WTC11 (cell line): Measurements from ENCODE around the gene TXNRD2. TPM values are rescaled to one million over a fixed set of nuclear protein-coding genes. Genes with fewer than 3 reads are reported as not detected.

ENCODE experiments used
- ATAC-seq: fragments of 200-7000 bp; cut with Tn5 transposase; 2 replicates; pipeline ENCODE4 v1.10.0; 2021; ENCODE audit warnings: mild to moderate bottlenecking, moderate library complexity
- CTCF ChIA-PET: fragments of 300-600 bp; sonication (Branson Sonifier 250); formaldehyde crosslinking; loops from one replicate; lab custom pipeline; 2021; ENCODE audit warnings: antibody characterized with exemption; lab: Charles Lee
- POLR2A ChIA-PET: fragments of 350-600 bp; sonication (Branson Sonifier 250); formaldehyde crosslinking; loops from one replicate; lab custom pipeline; 2021; ENCODE audit warnings: antibody characterized with exemption; lab: Charles Lee
- DNase-seq: peaks from one replicate; pipeline ENCODE4 v3.0.0; 2021; ENCODE audit warnings: low spot score
- H3K27ac Mint-ChIP-seq: 2 replicates; pipeline ENCODE4 v1.8.0; 2021; ENCODE audit warnings: mixed read lengths
- H3K27me3 Mint-ChIP-seq: 2 replicates; pipeline ENCODE4 v1.8.0; 2021; ENCODE audit warnings: low read depth, mild to moderate bottlenecking, moderate library complexity, mixed read lengths
- H3K36me3 Mint-ChIP-seq: 2 replicates; pipeline ENCODE4 v1.8.0; 2021; ENCODE audit warnings: mixed read lengths
- H3K4me1 Mint-ChIP-seq: 2 replicates; pipeline ENCODE4 v1.8.0; 2022; ENCODE audit warnings: mixed read lengths
- H3K4me3 Mint-ChIP-seq: 2 replicates; pipeline ENCODE4 v1.8.0; 2021; ENCODE audit warnings: mild to moderate bottlenecking, moderate library complexity, mixed read lengths
- H3K9me3 Mint-ChIP-seq: 2 replicates; pipeline ENCODE4 v1.8.0; 2021; ENCODE audit warnings: mixed read lengths
- CTCF ChIP-seq: fragments of 200-600 bp; IDR thresholded peaks from 2 replicates; pipeline ENCODE4 v1.8.0; 2022; ENCODE audit warnings: antibody characterized with exemption
- ELF4 ChIP-seq: sonication (generic); formaldehyde crosslinking; IDR thresholded peaks from 2 replicates; pipeline ENCODE4 v1.8.1; 2022; ENCODE audit warnings: low read depth, mild to moderate bottlenecking, moderate library complexity, missing genetic modification reagents
- EMX1 ChIP-seq: fragments of 250-450 bp; sonication (Bioruptor Pico); IDR thresholded peaks from 2 replicates; pipeline ENCODE4 v1.8.0; 2021; ENCODE audit warnings: mild to moderate bottlenecking
- ESRRA ChIP-seq: sonication (generic); formaldehyde crosslinking; IDR thresholded peaks from 2 replicates; pipeline ENCODE4 v1.8.1; 2022; ENCODE audit warnings: mild to moderate bottlenecking, missing genetic modification reagents, borderline replicate concordance
- FOXK1 ChIP-seq: sonication (generic); formaldehyde crosslinking; IDR thresholded peaks from 2 replicates; pipeline ENCODE4 v1.8.0; 2022; ENCODE audit warnings: mild to moderate bottlenecking, moderate library complexity, missing genetic modification reagents
- GTF2I ChIP-seq: fragments of 250-450 bp; sonication (Bioruptor Pico); conservative IDR thresholded peaks from 2 replicates; pipeline ENCODE4 v1.4.0; 2021; ENCODE audit warnings: mild to moderate bottlenecking
- NFE2L1 ChIP-seq: sonication (generic); formaldehyde crosslinking; IDR thresholded peaks from 2 replicates; pipeline ENCODE4 v1.8.1; 2023; ENCODE audit warnings: missing genetic modification reagents
- RELA ChIP-seq: sonication (generic); formaldehyde crosslinking; IDR thresholded peaks from 2 replicates; pipeline ENCODE4 v1.8.1; 2022; ENCODE audit warnings: missing genetic modification reagents, mild to moderate bottlenecking, borderline replicate concordance
- SMAD3 ChIP-seq: sonication (generic); formaldehyde crosslinking; IDR thresholded peaks from 2 replicates; pipeline ENCODE4 v1.8.0; 2022; ENCODE audit warnings: missing genetic modification reagents, mild to moderate bottlenecking, borderline replicate concordance
- SP1 ChIP-seq: sonication (generic); formaldehyde crosslinking; conservative IDR thresholded peaks from 2 replicates; pipeline ENCODE4 v1.8.1; 2022; ENCODE audit warnings: missing genetic modification reagents
- TEAD1 ChIP-seq: sonication (generic); formaldehyde crosslinking; IDR thresholded peaks from 2 replicates; pipeline ENCODE4 v1.8.0; 2022; ENCODE audit warnings: mild to moderate bottlenecking, missing genetic modification reagents
- ZBTB21 ChIP-seq: sonication (generic); formaldehyde crosslinking; IDR thresholded peaks from 2 replicates; pipeline ENCODE4 v1.8.1; 2023; ENCODE audit warnings: mild to moderate bottlenecking, missing genetic modification reagents, borderline replicate concordance
- ZNF263 ChIP-seq: sonication (generic); formaldehyde crosslinking; IDR thresholded peaks from 2 replicates; pipeline ENCODE4 v1.8.1; 2022; ENCODE audit warnings: low read depth, mild to moderate bottlenecking, moderate library complexity, missing genetic modification reagents
- ZNF281 ChIP-seq: sonication (generic); formaldehyde crosslinking; IDR thresholded peaks from 2 replicates; pipeline ENCODE4 v1.8.0; 2023; ENCODE audit warnings: mild to moderate bottlenecking, missing genetic modification reagents
- ZNF423 ChIP-seq: fragments of 250-450 bp; sonication (Bioruptor Pico); IDR thresholded peaks from 2 replicates; pipeline ENCODE4 v2.1.2; 2022; ENCODE audit warnings: mild to moderate bottlenecking, moderate library complexity
- ZNF512 ChIP-seq: sonication (generic); formaldehyde crosslinking; IDR thresholded peaks from 2 replicates; pipeline ENCODE4 v1.8.1; 2022; ENCODE audit warnings: missing genetic modification reagents, borderline replicate concordance
- total RNA-seq: library from RNA; stranded (reverse); gene quantifications from 3 replicates; pipeline ENCODE4 v1.2.3, GENCODE V29; 2021
- TF ChIP-seq, protein P1 (sequence below): fragments of 250-450 bp; sonication (Bioruptor Pico); IDR thresholded peaks from 2 replicates; pipeline ENCODE4 v1.9.0; 2021; ENCODE audit warnings: mild to moderate bottlenecking, borderline replicate concordance
- TF ChIP-seq, protein P2 (sequence below): sonication (generic); formaldehyde crosslinking; IDR thresholded peaks from 2 replicates; pipeline ENCODE4 v1.8.1; 2023; ENCODE audit warnings: mild to moderate bottlenecking, missing genetic modification reagents, borderline replicate concordance
- TF ChIP-seq, protein P3 (sequence below): sonication (generic); formaldehyde crosslinking; IDR thresholded peaks from 2 replicates; pipeline ENCODE4 v1.8.0; 2022; ENCODE audit warnings: mild to moderate bottlenecking, missing genetic modification reagents

TXNRD2 gene
- total RNA-seq, 1 experiment from 2014 or later = 15.9 TPM

GRCh38 chr22:19848298-19849224, 93.1 kb downstream of the TXNRD2 start:
- H3K27ac Mint-ChIP-seq = no peak overlapping the region
- TF ChIP-seq SMAD3 (CRISPR knock-in tag) (no peak), ELF4 (no peak), SP1 (CRISPR knock-in tag) (no peak), ZNF512 (CRISPR knock-in tag) (no peak), CTCF (no peak), EMX1 (CRISPR knock-in tag) (no peak), ZNF281 (CRISPR knock-in tag) (no peak), FOXK1 (no peak), ZNF423 (CRISPR knock-in tag) (no peak), ZNF263 (CRISPR knock-in tag) (no peak), RELA (no peak), NFE2L1 (CRISPR knock-in tag) (no peak)
- TF ChIP-seq, protein P1, sequence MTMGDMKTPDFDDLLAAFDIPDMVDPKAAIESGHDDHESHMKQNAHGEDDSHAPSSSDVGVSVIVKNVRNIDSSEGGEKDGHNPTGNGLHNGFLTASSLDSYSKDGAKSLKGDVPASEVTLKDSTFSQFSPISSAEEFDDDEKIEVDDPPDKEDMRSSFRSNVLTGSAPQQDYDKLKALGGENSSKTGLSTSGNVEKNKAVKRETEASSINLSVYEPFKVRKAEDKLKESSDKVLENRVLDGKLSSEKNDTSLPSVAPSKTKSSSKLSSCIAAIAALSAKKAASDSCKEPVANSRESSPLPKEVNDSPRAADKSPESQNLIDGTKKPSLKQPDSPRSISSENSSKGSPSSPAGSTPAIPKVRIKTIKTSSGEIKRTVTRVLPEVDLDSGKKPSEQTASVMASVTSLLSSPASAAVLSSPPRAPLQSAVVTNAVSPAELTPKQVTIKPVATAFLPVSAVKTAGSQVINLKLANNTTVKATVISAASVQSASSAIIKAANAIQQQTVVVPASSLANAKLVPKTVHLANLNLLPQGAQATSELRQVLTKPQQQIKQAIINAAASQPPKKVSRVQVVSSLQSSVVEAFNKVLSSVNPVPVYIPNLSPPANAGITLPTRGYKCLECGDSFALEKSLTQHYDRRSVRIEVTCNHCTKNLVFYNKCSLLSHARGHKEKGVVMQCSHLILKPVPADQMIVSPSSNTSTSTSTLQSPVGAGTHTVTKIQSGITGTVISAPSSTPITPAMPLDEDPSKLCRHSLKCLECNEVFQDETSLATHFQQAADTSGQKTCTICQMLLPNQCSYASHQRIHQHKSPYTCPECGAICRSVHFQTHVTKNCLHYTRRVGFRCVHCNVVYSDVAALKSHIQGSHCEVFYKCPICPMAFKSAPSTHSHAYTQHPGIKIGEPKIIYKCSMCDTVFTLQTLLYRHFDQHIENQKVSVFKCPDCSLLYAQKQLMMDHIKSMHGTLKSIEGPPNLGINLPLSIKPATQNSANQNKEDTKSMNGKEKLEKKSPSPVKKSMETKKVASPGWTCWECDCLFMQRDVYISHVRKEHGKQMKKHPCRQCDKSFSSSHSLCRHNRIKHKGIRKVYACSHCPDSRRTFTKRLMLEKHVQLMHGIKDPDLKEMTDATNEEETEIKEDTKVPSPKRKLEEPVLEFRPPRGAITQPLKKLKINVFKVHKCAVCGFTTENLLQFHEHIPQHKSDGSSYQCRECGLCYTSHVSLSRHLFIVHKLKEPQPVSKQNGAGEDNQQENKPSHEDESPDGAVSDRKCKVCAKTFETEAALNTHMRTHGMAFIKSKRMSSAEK = no peak
- TF ChIP-seq, all 79 proteins: peak for 0
- no peak for DNase-seq
- no peak for ATAC-seq
- Mint-ChIP-seq H3K4me3 (no peak overlapping the region), H3K27me3 (no peaks in the 10 kb centered on the region), H3K9me3 (peaks cover 9% of the 10 kb centered on the region), H3K36me3 (peaks cover 36% of the 10 kb centered on the region), H3K4me1 (peaks cover 22% of the 10 kb centered on the region)
- ChIA-PET POLR2A (interaction anchor here (0.7 kb wide), 1 partner anchor 37 kb away, joined by 3 read pairs; no protein-coding TSS in a partner anchor), CTCF (no interaction called here)

- ChIA-PET POLR2A (no interaction called here), CTCF (interaction anchor here (0.6 kb wide), 1 partner anchor 22 kb away, joined by 3 read pairs; no protein-coding TSS in a partner anchor)
- Mint-ChIP-seq H3K36me3 (peaks cover 32% of the 10 kb centered on the region), H3K27ac (no peak overlapping the region), H3K27me3 (no peaks in the 10 kb centered on the region), H3K4me3 (no peak overlapping the region), H3K9me3 (peaks cover 9% of the 10 kb centered on the region), H3K4me1 (peaks cover 9% of the 10 kb centered on the region)
- TF ChIP-seq GTF2I (no peak), ZBTB21 (no peak), ESRRA (CRISPR knock-in tag) (no peak), TEAD1 (no peak)
- TF ChIP-seq, protein P2, sequence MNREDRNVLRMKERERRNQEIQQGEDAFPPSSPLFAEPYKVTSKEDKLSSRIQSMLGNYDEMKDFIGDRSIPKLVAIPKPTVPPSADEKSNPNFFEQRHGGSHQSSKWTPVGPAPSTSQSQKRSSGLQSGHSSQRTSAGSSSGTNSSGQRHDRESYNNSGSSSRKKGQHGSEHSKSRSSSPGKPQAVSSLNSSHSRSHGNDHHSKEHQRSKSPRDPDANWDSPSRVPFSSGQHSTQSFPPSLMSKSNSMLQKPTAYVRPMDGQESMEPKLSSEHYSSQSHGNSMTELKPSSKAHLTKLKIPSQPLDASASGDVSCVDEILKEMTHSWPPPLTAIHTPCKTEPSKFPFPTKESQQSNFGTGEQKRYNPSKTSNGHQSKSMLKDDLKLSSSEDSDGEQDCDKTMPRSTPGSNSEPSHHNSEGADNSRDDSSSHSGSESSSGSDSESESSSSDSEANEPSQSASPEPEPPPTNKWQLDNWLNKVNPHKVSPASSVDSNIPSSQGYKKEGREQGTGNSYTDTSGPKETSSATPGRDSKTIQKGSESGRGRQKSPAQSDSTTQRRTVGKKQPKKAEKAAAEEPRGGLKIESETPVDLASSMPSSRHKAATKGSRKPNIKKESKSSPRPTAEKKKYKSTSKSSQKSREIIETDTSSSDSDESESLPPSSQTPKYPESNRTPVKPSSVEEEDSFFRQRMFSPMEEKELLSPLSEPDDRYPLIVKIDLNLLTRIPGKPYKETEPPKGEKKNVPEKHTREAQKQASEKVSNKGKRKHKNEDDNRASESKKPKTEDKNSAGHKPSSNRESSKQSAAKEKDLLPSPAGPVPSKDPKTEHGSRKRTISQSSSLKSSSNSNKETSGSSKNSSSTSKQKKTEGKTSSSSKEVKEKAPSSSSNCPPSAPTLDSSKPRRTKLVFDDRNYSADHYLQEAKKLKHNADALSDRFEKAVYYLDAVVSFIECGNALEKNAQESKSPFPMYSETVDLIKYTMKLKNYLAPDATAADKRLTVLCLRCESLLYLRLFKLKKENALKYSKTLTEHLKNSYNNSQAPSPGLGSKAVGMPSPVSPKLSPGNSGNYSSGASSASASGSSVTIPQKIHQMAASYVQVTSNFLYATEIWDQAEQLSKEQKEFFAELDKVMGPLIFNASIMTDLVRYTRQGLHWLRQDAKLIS = no peak
- TF ChIP-seq, protein P3, sequence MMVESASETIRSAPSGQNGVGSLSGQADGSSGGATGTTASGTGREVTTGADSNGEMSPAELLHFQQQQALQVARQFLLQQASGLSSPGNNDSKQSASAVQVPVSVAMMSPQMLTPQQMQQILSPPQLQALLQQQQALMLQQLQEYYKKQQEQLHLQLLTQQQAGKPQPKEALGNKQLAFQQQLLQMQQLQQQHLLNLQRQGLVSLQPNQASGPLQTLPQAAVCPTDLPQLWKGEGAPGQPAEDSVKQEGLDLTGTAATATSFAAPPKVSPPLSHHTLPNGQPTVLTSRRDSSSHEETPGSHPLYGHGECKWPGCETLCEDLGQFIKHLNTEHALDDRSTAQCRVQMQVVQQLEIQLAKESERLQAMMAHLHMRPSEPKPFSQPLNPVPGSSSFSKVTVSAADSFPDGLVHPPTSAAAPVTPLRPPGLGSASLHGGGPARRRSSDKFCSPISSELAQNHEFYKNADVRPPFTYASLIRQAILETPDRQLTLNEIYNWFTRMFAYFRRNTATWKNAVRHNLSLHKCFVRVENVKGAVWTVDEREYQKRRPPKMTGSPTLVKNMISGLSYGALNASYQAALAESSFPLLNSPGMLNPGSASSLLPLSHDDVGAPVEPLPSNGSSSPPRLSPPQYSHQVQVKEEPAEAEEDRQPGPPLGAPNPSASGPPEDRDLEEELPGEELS = no peak
- no peak for DNase-seq
- no peak for ATAC-seq
These were observed 94.3 kb downstream of the TXNRD2 start for GRCh38 chr22:19847345-19847632.
